H1 (cell line): ENCODE data around the gene LIPJ.

Experiments
- BRCA1 ChIP-seq: IDR thresholded peaks from 2 replicates; pipeline ENCODE4 v1.6.1; 2012; ENCODE audit warnings: low read depth, low read length, improper control_type of control experiment
- HDAC2 ChIP-seq, 2 experiments: fragments of 300-600 bp in 1 of 2; sonication (generic) in 1 of 2; IDR thresholded peaks; 2 replicates each; pipeline ENCODE4 v1.6.1; 2011 to 2012; ENCODE audit warnings: low read depth in 2 of 2, low read length in 2 of 2, mild to moderate bottlenecking in 2 of 2, moderate library complexity in 2 of 2, borderline replicate concordance in 1 of 2, inconsistent platforms in 1 of 2
- POLR2A ChIP-seq, 2 experiments: IDR thresholded peaks; 1 replicate in 1 of 2; 2 replicates in 1 of 2; pipeline ENCODE4 v1.6.1; 2011; ENCODE audit warnings: low read depth in 2 of 2, low read length in 2 of 2, mild to moderate bottlenecking in 2 of 2; ENCODE audit errors: control extremely low read depth in 1 of 2
- SP1 ChIP-seq: IDR thresholded peaks from 2 replicates; pipeline ENCODE4 v1.6.1; 2011; ENCODE audit warnings: low read depth, low read length
- SRF ChIP-seq: IDR thresholded peaks from 2 replicates; pipeline ENCODE4 v1.6.1; 2011; ENCODE audit warnings: mild to moderate bottlenecking, low read depth, low read length, moderate library complexity
- TBP ChIP-seq: IDR thresholded peaks from 2 replicates; pipeline ENCODE4 v1.6.1; 2011; ENCODE audit warnings: low read depth, low read length, improper control_type of control experiment
- YY1 ChIP-seq: IDR thresholded peaks from 2 replicates; pipeline ENCODE4 v1.6.1; 2011; ENCODE audit warnings: low read depth, mild to moderate bottlenecking, low read length
- TF ChIP-seq, protein P1 (sequence below), 3 experiments: IDR thresholded peaks; 1 replicate in 2 of 3; 2 replicates in 1 of 3; pipeline versions ENCODE4 v1.5.1 to v1.6.1; 2011; ENCODE audit warnings: low read length in 3 of 3, mild to moderate bottlenecking in 3 of 3, inconsistent platforms in 2 of 3, low read depth in 1 of 3, moderate library complexity in 1 of 3; ENCODE audit not compliant: insufficient read depth in 1 of 3; ENCODE audit errors: control extremely low read depth in 1 of 3
- TF ChIP-seq, protein P2 (sequence below): IDR thresholded peaks from 2 replicates; pipeline ENCODE4 v1.6.1; 2011; ENCODE audit warnings: low read depth, mild to moderate bottlenecking, low read length; ENCODE audit not compliant: insufficient read depth

DNA sequence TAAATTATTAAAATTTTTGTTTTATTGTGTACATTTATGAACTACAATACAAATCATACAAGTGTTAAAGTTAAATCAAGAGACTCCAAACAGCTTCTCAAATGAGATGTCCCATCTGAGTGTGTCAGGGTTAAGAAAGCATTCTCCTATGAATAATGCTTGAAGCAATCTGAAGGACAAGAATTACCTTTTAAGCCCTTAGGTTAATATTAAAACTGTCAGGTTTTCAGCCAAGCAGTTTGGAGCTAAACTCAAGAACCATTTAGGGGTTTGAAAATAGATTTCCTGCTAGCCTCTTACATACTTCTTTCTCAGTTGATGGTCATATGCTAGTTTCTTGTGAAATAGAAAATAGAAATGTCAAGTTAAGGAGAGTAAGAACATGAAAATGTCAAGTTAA lies 38.3 kb downstream of the LIPJ start:
- TF ChIP-seq BRCA1 = no peak
- TF ChIP-seq, protein P1, sequence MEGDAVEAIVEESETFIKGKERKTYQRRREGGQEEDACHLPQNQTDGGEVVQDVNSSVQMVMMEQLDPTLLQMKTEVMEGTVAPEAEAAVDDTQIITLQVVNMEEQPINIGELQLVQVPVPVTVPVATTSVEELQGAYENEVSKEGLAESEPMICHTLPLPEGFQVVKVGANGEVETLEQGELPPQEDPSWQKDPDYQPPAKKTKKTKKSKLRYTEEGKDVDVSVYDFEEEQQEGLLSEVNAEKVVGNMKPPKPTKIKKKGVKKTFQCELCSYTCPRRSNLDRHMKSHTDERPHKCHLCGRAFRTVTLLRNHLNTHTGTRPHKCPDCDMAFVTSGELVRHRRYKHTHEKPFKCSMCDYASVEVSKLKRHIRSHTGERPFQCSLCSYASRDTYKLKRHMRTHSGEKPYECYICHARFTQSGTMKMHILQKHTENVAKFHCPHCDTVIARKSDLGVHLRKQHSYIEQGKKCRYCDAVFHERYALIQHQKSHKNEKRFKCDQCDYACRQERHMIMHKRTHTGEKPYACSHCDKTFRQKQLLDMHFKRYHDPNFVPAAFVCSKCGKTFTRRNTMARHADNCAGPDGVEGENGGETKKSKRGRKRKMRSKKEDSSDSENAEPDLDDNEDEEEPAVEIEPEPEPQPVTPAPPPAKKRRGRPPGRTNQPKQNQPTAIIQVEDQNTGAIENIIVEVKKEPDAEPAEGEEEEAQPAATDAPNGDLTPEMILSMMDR (IDR thresholded peaks at IDR 0.05; ENCODE audit: control extremely low read depth in 1 of 3, insufficient read depth in 1 of 3, low read depth in 1 of 3, low read length in 3 of 3) = no peak
- no peak for TF ChIP-seq YY1
- no peak for TF ChIP-seq POLR2A (IDR thresholded peaks at IDR 0.05; ENCODE audit: control extremely low read depth in 1 of 2, low read depth in 2 of 2, low read length in 2 of 2)
- TF ChIP-seq, protein P2, sequence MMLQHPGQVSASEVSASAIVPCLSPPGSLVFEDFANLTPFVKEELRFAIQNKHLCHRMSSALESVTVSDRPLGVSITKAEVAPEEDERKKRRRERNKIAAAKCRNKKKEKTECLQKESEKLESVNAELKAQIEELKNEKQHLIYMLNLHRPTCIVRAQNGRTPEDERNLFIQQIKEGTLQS = no peak
- TF ChIP-seq SRF = no peak
- no peak for TF ChIP-seq SP1
- TF ChIP-seq TBP = no peak
- TF ChIP-seq HDAC2 (IDR thresholded peaks at IDR 0.05; ENCODE audit: borderline replicate concordance in 1 of 2, low read depth in 2 of 2, low read length in 2 of 2) = no peak
